Measurements from ENCODE around the gene TMEM59L.
A peak's percentile ranks its signal among the peaks of the same experiment; 100 is the strongest.
"Not testable (repeated sequence)": the region's sequence is repeated elsewhere in the genome, so short reads cannot be mapped to it uniquely, and the experiment has no call there.

Gene TMEM59L

GRCh38 chr19:18594096-18594823 lies 18.4 kb upstream of the TMEM59L start:
- DNase-seq (ENCODE audit: low spot score) = peak; percentile 62

- no peak for DNase-seq (ENCODE audit: low spot score)
Measured at GRCh38 chr19:18594824-18595373, 17.8 kb upstream of the TMEM59L start.

DNA sequence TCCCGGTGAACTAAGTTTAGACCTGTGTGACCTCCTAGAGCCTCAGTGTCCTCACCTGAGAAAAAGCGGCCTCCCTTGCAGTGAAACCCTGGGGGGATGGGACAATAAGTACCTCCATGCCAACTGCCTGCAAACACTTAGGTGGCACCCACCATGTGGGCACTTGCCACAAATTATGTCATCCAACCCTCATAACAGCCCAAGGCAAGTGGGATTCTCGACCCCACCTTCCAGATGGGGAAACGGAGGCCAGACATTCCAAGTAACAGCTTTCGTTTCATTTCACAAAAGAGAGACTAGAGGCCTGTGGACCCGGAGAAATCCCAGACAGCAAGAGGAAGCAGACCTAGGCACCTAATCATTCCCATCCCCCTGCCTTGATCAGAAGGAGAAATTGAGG lies 17.2 kb upstream of the TMEM59L start:
- no peak for DNase-seq (ENCODE audit: low spot score)

- no peak for DNase-seq (ENCODE audit: low spot score)
Measured at GRCh38 chr19:18596752-18597157, 15.9 kb upstream of the TMEM59L start.

DNA sequence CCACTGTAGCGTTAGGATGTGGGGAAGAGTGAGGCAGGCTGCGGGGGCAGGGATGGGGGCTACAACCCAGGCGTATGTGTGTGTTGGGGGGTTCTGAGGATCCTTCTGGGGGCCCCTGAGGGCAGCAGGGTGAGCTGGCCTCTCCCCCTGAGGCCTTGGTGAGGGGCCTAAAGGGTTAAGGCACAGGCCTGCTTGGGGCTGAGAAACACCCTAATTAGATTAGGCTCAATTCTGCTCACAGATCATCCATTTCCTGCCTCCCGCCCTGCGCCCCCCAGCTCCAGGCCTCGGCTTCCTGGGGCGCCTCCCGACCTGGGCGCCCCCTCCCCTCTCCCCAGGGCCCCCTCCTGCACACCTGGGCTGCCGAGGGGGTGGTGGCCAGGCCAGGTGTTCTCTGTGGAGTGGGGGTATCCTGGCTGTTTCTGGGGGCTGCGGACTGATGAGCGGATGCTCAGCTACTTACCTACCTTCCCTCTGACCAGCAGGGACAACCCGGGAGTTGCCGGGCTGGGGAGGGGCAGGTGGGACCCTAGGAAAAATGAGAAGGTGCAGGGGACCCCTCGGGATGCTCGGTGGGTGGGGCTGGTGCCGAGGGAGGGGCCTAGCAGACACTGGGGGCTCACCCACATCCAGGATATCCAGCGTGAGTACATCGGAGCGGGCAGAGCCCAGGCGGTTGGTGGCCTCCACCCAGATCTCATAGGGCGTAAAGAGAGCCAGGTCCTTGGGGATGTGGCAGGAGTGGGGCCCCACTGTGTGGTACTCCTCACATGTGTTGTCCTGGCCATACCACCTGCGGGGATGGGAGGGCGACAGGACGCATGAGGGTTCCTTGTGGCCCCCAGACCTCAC lies 14.6 kb upstream of the TMEM59L start:
- DNase-seq (ENCODE audit: low spot score) = no peak

- DNase-seq (ENCODE audit: low spot score) = no peak
Measured at GRCh38 chr19:18599485-18599884, 13.2 kb upstream of the TMEM59L start.

DNA sequence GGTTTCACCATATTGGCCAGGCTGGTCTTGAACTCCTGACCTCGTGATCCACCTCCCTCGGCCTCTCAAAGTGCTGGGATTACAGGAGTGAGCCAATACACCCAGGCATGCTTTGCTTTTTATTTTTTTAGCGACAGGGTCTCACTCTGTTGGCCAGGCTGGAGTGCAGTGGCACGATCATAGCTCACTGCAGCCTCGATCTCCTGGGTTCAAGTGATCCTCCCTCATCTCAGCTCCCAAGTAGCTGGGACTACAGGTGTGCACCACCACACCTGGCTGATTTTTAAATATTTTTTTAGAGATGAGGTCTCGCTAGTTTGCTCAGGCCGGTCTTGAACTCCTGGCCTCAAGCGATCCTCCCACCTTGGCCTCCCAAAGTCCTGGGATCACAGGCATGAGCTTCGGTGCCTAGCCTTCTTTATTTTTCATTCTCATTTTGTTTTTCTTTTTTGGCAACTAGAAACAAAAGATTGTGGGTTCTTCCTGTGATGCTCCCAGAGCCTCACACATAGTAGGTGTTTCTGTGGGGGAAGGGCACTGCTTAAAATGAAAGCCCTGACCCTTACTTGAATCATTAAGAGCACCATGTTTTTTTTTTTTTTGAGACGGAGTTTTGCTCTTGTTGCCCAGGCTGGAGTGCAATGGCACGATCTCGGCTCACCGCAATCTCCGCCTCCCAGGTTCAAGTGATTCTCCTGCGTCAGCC lies 11.8 kb upstream of the TMEM59L start:
- DNase-seq (ENCODE audit: low spot score) = not testable (repeated sequence)

- DNase-seq (ENCODE audit: low spot score) = no peak
Measured at GRCh38 chr19:18601875-18602274, 10.8 kb upstream of the TMEM59L start.

GRCh38 chr19:18603255-18603957 lies 9.3 kb upstream of the TMEM59L start:
- DNase-seq (ENCODE audit: low spot score) = no peak

DNA sequence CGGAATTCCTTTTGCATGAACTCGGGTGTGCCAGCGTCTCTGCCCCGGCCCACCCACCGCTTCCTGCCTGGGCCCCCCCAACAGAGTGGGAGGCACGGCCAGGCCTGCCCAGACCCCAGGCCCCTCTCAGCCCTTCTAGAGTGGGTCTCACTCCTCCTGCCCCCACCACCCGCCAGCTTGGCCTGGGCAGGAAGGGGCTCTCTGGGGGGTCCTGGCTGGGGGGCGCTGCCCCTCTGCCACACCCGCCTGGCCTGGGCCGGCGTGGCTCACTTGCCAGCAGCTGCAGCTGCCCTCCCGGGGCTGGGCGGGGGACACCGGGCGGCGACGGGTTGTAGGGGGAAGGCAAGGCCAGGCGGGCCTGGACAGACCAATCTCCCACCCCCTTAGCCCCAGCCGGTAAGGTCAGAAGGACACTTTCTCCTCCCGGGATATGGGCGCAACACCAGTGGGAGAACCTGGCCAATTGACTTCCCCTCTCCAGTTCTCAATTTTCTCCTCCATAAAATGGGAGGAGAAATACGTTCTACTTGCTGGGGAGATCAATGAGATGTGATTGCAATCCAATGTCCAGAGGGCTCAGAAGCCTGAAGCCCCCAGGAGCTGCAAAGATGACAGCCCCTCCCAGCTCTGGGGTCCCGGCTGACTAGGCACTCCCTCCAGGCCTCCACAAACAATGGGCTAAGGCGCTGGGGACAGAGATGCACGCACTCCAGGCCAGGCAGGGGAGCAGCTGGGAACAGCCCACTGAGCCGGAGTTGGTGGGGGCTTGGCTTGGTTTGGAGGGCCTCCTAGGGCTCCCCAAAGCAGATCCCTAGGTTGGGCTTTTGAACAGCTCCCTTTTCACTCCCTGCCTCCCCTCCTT lies 8.5 kb upstream of the TMEM59L start:
- DNase-seq (ENCODE audit: low spot score) = no peak

GRCh38 chr19:18604820-18605159 lies 7.9 kb upstream of the TMEM59L start:
- DNase-seq (ENCODE audit: low spot score) = no peak

DNA sequence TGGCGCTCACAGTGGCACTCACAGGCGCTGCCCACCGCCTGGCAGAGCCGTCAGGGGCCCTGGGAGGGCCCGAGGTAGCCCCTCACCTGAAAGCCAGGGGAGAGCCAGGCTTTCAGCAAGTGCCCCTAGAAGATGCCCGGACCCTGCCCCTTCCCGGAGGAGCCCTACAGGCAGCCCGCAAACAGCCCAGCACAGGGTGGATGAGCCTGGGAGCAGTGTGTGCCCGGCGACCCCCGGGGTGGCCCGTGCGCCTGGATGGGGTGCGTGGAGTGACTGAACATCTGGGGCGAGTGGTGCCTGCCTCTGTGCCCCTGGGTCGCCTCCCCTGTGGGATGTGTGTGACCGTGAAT lies 7.5 kb upstream of the TMEM59L start:
- no peak for DNase-seq (ENCODE audit: low spot score)

DNA sequence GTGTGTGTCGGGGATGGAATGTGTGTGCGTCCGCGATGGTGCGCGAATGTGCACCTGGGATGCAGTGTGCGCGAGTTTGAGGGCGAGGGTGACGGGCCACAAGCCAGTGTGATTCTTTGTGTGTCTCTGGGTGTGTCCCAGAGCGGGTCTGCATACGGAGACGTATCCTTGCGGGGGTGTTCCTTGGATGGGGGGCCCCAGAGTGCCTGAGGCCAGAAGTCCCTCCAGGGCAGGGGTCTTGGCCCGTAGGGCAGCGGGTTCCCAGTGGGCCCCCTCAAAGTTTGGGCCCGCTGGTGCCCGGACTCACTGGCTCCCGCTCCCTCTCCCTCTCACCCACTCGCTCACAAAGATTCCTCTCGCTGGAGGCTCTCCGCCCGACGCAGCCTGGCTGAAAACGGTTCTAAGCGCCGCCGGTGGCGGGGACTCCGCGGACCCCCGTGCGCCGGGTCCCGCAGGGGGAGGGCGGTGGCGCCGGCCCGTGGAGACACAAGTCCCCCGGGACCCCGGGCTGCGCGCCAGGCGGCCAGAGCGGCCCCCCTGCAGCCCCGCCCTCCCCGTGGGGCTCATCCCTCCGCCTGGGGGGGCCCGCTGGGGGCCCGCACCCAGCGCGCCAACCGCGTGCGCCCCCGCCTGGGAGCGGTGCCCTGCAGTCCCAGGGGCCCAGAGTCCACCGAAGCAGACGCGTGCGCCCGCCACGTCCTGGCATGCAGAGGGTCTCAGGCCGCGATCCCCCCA lies 7.0 kb upstream of the TMEM59L start:
- no peak for DNase-seq (ENCODE audit: low spot score)

- no peak for DNase-seq (ENCODE audit: low spot score)
Measured at GRCh38 chr19:18606281-18607225, 6.1 kb upstream of the TMEM59L start, which contains the start of gene CRLF1. Gene CRLF1 (minus strand): TSS chr19:18606799. CDS start chr19:18606656, 143 bp downstream.

DNA sequence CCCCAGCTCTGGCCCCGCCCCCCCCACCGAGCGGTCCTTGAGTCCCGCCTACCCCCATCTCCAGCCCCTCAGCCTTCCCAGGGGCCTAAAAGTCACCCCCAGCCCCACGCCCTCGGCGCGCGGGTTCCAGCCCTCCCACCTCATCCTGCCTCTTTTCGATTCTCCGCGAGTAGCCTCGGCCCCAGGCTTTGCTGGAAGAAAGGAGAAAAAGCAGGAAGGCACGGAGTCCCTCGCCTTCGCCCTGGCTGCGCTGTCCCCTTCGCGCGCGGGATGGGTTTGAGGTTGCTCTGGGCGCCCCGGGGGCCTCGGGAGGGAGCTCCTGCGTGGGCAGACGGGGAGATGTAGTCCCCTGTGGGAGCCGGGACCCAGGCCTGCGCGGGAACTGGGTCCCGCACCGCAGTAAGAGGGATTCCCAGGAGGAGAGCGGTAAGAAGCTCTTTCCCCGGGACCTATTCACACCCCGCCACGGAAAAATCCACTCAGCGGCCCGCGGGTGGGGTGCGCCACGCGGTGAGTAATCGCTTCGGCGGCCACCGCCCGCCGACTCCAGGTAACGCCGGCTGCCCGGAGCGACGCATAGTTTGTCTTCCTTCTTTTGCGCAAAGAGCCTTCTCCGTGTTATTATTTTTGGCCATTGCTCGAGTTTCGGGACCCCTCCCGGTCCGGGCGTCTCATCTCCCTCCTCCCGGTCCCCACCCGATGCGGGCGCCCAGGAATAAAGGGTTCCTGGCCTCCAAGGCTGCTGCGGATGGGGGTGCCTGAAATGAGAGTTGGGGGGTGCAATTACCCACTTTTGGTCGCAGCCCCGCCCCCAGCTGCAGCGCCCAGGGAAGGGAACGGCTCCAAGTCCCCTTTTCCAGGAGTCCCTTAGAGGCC lies 5.2 kb upstream of the TMEM59L start:
- no peak for DNase-seq (ENCODE audit: low spot score)

DNA sequence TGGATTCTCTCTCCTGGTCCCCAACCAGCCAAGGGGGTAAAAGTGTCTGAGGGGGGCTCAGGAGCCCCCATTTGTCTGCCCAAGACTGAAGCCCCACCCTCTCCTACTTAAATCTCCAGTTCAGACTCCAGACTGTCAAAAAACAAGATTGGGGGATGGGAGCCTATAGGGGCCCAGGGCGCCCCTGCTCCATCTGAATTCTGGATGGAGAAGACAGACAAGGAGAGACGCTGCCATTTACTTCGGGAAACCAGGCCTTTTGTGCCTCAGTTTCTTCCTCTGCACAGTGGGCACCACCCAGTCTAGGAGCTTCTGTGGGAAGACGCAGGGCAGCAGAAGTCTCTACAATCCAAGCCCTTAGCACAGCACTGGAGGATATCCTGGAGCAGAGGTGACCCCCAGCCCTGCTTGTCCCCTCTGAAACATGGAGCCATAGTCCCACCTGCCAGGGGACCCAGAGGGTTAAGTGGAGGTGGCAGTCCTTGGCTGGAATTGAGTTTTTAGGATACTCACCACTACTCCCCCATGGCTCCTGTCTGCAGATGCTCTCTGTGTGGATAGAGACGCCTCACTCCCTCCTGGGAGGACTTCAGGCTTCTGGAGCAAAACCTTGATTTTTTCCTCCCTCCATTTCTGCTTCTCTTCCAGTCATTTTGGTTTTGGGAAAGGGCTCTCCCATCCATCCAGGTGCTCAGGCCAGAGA lies 4.4 kb upstream of the TMEM59L start:
- DNase-seq (ENCODE audit: low spot score) = no peak

Data from LoVo (cell line).